SU-DHL-6 (cell line): Measurements from ENCODE around the gene ADGRD2.

Experiments
- H2AFZ ChIP-seq: fragments of 200-600 bp; sonication (generic); 2 replicates; pipeline ENCODE4 v1.6.1; 2014; ENCODE audit warnings: low read depth, mild to moderate bottlenecking, moderate library complexity, mixed read lengths, antibody characterized with exemption, low read length; ENCODE audit not compliant: severe bottlenecking
- H3F3A ChIP-seq: fragments of 200-600 bp; shearing (Covaris generic); 2 replicates; pipeline ENCODE4 v1.6.0; 2016; ENCODE audit warnings: antibody characterized with exemption, mild to moderate bottlenecking; ENCODE audit not compliant: insufficient read depth
- H3K27ac ChIP-seq: fragments of 200-600 bp; sonication (generic); 2 replicates; pipeline ENCODE4 v1.5.1; 2016; ENCODE audit warnings: low read depth, mild to moderate bottlenecking, low read length, moderate library complexity, mixed read lengths
- H3K27me3 ChIP-seq: fragments of 200-600 bp; sonication (generic), shearing (Covaris generic); 2 replicates; pipeline ENCODE4 v1.6.0; 2014; ENCODE audit warnings: mild to moderate bottlenecking, low read length
- H3K36me3 ChIP-seq: fragments of 200-600 bp; sonication (generic); 2 replicates; pipeline ENCODE4 v1.6.1; 2014; ENCODE audit warnings: mild to moderate bottlenecking, low read length, mixed read lengths
- H3K4me2 ChIP-seq: fragments of 300-600, 200-600 bp; shearing (Covaris generic), sonication (generic); 2 replicates; pipeline ENCODE4 v1.6.0; 2014; ENCODE audit warnings: low read length, low read depth, mild to moderate bottlenecking; ENCODE audit not compliant: poor library complexity, severe bottlenecking
- H3K4me3 ChIP-seq: fragments of 200-600 bp; sonication (generic); 2 replicates; pipeline ENCODE4 v1.5.1; 2014; ENCODE audit warnings: antibody characterized with exemption, low read length, mild to moderate bottlenecking, mixed read lengths; ENCODE audit not compliant: insufficient read depth, poor library complexity, severe bottlenecking
- H3K79me2 ChIP-seq: fragments of 200-600 bp; sonication (generic); 2 replicates; pipeline ENCODE4 v1.6.1; 2014; ENCODE audit warnings: mild to moderate bottlenecking, low read length, moderate library complexity; ENCODE audit not compliant: insufficient read depth
- H3K9ac ChIP-seq: fragments of 200-600 bp; sonication (generic); 2 replicates; pipeline ENCODE4 v1.7.0; 2014; ENCODE audit warnings: mild to moderate bottlenecking, low read length
- H3K9me2 ChIP-seq: fragments of 200-600 bp; sonication (generic); replicated peaks from 2 replicates; pipeline ENCODE4 v1.6.1; 2014; ENCODE audit warnings: low read length; ENCODE audit not compliant: insufficient read depth
- H3K9me3 ChIP-seq: fragments of 200-600 bp; sonication (generic); 2 replicates; pipeline ENCODE4 v1.6.1; 2014; ENCODE audit warnings: low read length, mixed read lengths; ENCODE audit not compliant: insufficient read depth
- H4K20me1 ChIP-seq: fragments of 200-600 bp; sonication (generic); 2 replicates; pipeline ENCODE4 v1.6.1; 2014; ENCODE audit warnings: low read depth, mild to moderate bottlenecking, antibody characterized with exemption, low read length, moderate library complexity, mixed read lengths
- CTCF ChIP-seq: fragments of 200-600 bp; sonication (generic); IDR thresholded peaks from one replicate; pipeline ENCODE4 v1.5.1; 2017; ENCODE audit warnings: antibody characterized with exemption, mild to moderate bottlenecking, low read length, moderate library complexity; ENCODE audit not compliant: insufficient read depth, poor library complexity, severe bottlenecking
- EZH2phosphoT487 ChIP-seq: fragments of 200-600 bp; sonication (generic), shearing (Covaris generic); conservative IDR thresholded peaks from 2 replicates; pipeline ENCODE4 v1.6.1; 2018; ENCODE audit warnings: mild to moderate bottlenecking, antibody characterized with exemption, low read length, moderate library complexity, mixed read lengths

The ADGRD2 gene

GRCh38 chr9:124485201-124485600, 35.0 kb downstream of the ADGRD2 start:
- no peaks in the 10 kb centered on the region for H3F3A ChIP-seq
- H3K27me3 ChIP-seq = no peaks in the 10 kb centered on the region
- H3K36me3 ChIP-seq = no peaks in the 10 kb centered on the region
- H3K4me2 ChIP-seq = no peak overlapping the region
- no peaks in the 10 kb centered on the region for H3K9me2 ChIP-seq
- H3K9me3 ChIP-seq = no peaks in the 10 kb centered on the region
- TF ChIP-seq CTCF = no peak
- TF ChIP-seq EZH2phosphoT487 = no peak
- no peak overlapping the region for H3K9ac ChIP-seq
- H3K27ac ChIP-seq = no peak overlapping the region
- no peaks in the 10 kb centered on the region for H4K20me1 ChIP-seq
- H3K79me2 ChIP-seq = no peaks in the 10 kb centered on the region
- H2AFZ ChIP-seq = no peak overlapping the region
- no peak overlapping the region for H3K4me3 ChIP-seq

GRCh38 chr9:124485936-124486335, 35.7 kb downstream of the ADGRD2 start:
- no peaks in the 10 kb centered on the region for H3K9me2 ChIP-seq
- H3K4me3 ChIP-seq = no peak overlapping the region
- H3K4me2 ChIP-seq = no peak overlapping the region
- no peaks in the 10 kb centered on the region for H3K36me3 ChIP-seq
- H2AFZ ChIP-seq = no peak overlapping the region
- H3K9me3 ChIP-seq = no peaks in the 10 kb centered on the region
- no peaks in the 10 kb centered on the region for H3K79me2 ChIP-seq
- H3F3A ChIP-seq = no peaks in the 10 kb centered on the region
- no peaks in the 10 kb centered on the region for H4K20me1 ChIP-seq
- no peaks in the 10 kb centered on the region for H3K27me3 ChIP-seq
- no peak overlapping the region for H3K9ac ChIP-seq
- TF ChIP-seq CTCF = no peak
- TF ChIP-seq EZH2phosphoT487 = no peak
- no peak overlapping the region for H3K27ac ChIP-seq

GRCh38 chr9:124486778-124487259, 36.6 kb downstream of the ADGRD2 start:
- Histone ChIP-seq H3K9me3 (no peaks in the 10 kb centered on the region), H3K36me3 (no peaks in the 10 kb centered on the region), H3K27ac (no peak overlapping the region), H4K20me1 (no peaks in the 10 kb centered on the region), H3K9me2 (no peaks in the 10 kb centered on the region), H3K27me3 (no peaks in the 10 kb centered on the region), H3K4me3 (no peak overlapping the region), H3K4me2 (no peak overlapping the region), H3F3A (no peaks in the 10 kb centered on the region), H2AFZ (no peak overlapping the region), H3K79me2 (no peaks in the 10 kb centered on the region), H3K9ac (no peak overlapping the region)
- TF ChIP-seq CTCF (no peak), EZH2phosphoT487 (no peak)
